Caco-2 (cell line): ENCODE measurements around the gene LGI2. TPM values are rescaled to one million over a fixed set of nuclear protein-coding genes. Genes with fewer than 3 reads are reported as not detected.

Experiments used
- BruUV-seq: library from RNA; stranded (reverse); fragments of 400-500 nt; replicated peaks from 2 replicates; lab custom pipeline; 2021; lab: Mats Ljungman, UMichigan
- CTCF ChIA-PET: fragments of 300-600 bp; sonication (Branson Sonifier 250); formaldehyde crosslinking; loops from one replicate; lab custom pipeline; 2022; ENCODE audit warnings: antibody characterized with exemption; lab: Charles Lee
- POLR2A ChIA-PET: fragments of 300-600 bp; sonication (Branson Sonifier 250); formaldehyde crosslinking; loops from one replicate; lab custom pipeline; 2022; ENCODE audit warnings: antibody characterized with exemption; lab: Charles Lee
- DNase-seq, 2 experiments: peaks; one replicate each; pipeline versions ENCODE4 v3.0.0 to v3.0.0-alpha.2; 2020 to 2022
- H3K27me3 ChIP-seq: replicated peaks from 2 replicates; pipeline ENCODE4 v1.6.0; 2011; ENCODE audit warnings: low read length; ENCODE audit not compliant: control insufficient read depth, insufficient read depth
- H3K36me3 ChIP-seq: 2 replicates; pipeline ENCODE4 v1.5.1; 2011; ENCODE audit warnings: low read length; ENCODE audit not compliant: control insufficient read depth, insufficient read depth
- H3K4me1 ChIP-seq: fragments of 250-450 bp; sonication (Bioruptor Pico); 2 replicates; pipeline ENCODE4 v1.5.1; 2020; ENCODE audit warnings: mild to moderate bottlenecking
- H3K4me3 ChIP-seq: 2 replicates; pipeline ENCODE4 v1.5.1; 2011; ENCODE audit warnings: low read depth, mild to moderate bottlenecking, control low read depth, low read length
- H3K9me3 ChIP-seq: fragments of 250-450 bp; sonication (Bioruptor Pico); 2 replicates; pipeline ENCODE4 v1.5.1; 2020; ENCODE audit warnings: mild to moderate bottlenecking, moderate library complexity
- H3K27ac Mint-ChIP-seq: one replicate; pipeline ENCODE4 v1.8.0; 2022; ENCODE audit warnings: mixed read lengths; ENCODE audit not compliant: unreplicated experiment
- H3K27me3 Mint-ChIP-seq: one replicate; pipeline ENCODE4 v1.8.0; 2022; ENCODE audit warnings: mixed read lengths; ENCODE audit not compliant: insufficient read depth, unreplicated experiment
- H3K36me3 Mint-ChIP-seq: one replicate; pipeline ENCODE4 v1.8.0; 2022; ENCODE audit warnings: mild to moderate bottlenecking, mixed read lengths; ENCODE audit not compliant: insufficient read depth, unreplicated experiment
- H3K4me1 Mint-ChIP-seq: one replicate; pipeline ENCODE4 v1.8.0; 2022; ENCODE audit warnings: low read depth, mixed read lengths; ENCODE audit not compliant: unreplicated experiment
- H3K4me3 Mint-ChIP-seq: one replicate; pipeline ENCODE4 v1.8.0; 2022; ENCODE audit warnings: mild to moderate bottlenecking, moderate library complexity, mixed read lengths; ENCODE audit not compliant: unreplicated experiment
- H3K9me3 Mint-ChIP-seq: one replicate; pipeline ENCODE4 v1.8.0; 2022; ENCODE audit warnings: mixed read lengths; ENCODE audit not compliant: unreplicated experiment
- CTCF ChIP-seq, 2 experiments: fragments of 200-600 bp in 1 of 2; IDR thresholded peaks; 1 replicate in 1 of 2; 2 replicates in 1 of 2; pipeline versions ENCODE4 v1.5.1 to v1.8.0; 2011 to 2022; ENCODE audit warnings: antibody characterized with exemption in 1 of 2, control low read depth in 1 of 2, inconsistent platforms in 1 of 2, low read depth in 1 of 2, low read length in 1 of 2, mild to moderate bottlenecking in 1 of 2, moderate library complexity in 1 of 2; ENCODE audit not compliant: insufficient read depth in 1 of 2, severe bottlenecking in 1 of 2, unreplicated experiment in 1 of 2
- intact Hi-C: fragments of 100-400 bp; cut with micrococcal nuclease; formaldehyde crosslinking; loops from one replicate; pipeline ENCODE4 v1.10.0; 2022; ENCODE audit not compliant: unreplicated experiment
- total RNA-seq: library from RNA; stranded (reverse); gene quantifications from 2 replicates; pipeline ENCODE4 v1.2.3, GENCODE V29; 2022

LGI2 gene
- total RNA-seq, 1 experiment from 2014 or later = 7.5 TPM

- TF ChIP-seq CTCF (IDR thresholded peaks at IDR 0.05; ENCODE audit: insufficient read depth in 1 of 2, low read depth in 1 of 2, low read length in 1 of 2, severe bottlenecking in 1 of 2, unreplicated experiment in 1 of 2) = no peak
- H3K4me1 Mint-ChIP-seq = peaks cover 8% of the 10 kb centered on the region
- H3K27me3 Mint-ChIP-seq = no peaks in the 10 kb centered on the region
- no peak overlapping the region for H3K4me3 Mint-ChIP-seq
- H3K9me3 ChIP-seq = no peaks in the 10 kb centered on the region
- POLR2A ChIA-PET = no interaction called here
- no TSS peak for BruUV-seq
- intact Hi-C loops = no loop called here
- 0 out of 2 replicates have a peak, but pooled peaks cover 7% of the 10 kb centered on the region for H3K4me1 ChIP-seq
- no peaks in the 10 kb centered on the region for H3K36me3 Mint-ChIP-seq
- no peaks in the 10 kb centered on the region for H3K36me3 ChIP-seq
- no peaks in the 10 kb centered on the region for H3K9me3 Mint-ChIP-seq
- CTCF ChIA-PET = no interaction called here
- no peak overlapping the region for H3K4me3 ChIP-seq
- no peak for DNase-seq
- no peaks in the 10 kb centered on the region for H3K27me3 ChIP-seq
- no peak overlapping the region for H3K27ac Mint-ChIP-seq
These were observed 23.1 kb downstream of the LGI2 start for GRCh38 chr4:25007598-25007997.

GRCh38 chr4:25002681-25003080 lies 28.1 kb downstream of the LGI2 start:
- H3K9me3 ChIP-seq = no peaks in the 10 kb centered on the region
- Mint-ChIP-seq H3K27me3 (peaks cover 3% of the 10 kb centered on the region), H3K9me3 (no peaks in the 10 kb centered on the region), H3K4me3 (no peak overlapping the region), H3K36me3 (no peaks in the 10 kb centered on the region), H3K27ac (no peak overlapping the region), H3K4me1 (no peaks in the 10 kb centered on the region)
- H3K36me3 ChIP-seq = no peaks in the 10 kb centered on the region
- ChIA-PET POLR2A (no interaction called here), CTCF (no interaction called here)
- no peak for TF ChIP-seq CTCF (IDR thresholded peaks at IDR 0.05; ENCODE audit: insufficient read depth in 1 of 2, low read depth in 1 of 2, low read length in 1 of 2, severe bottlenecking in 1 of 2, unreplicated experiment in 1 of 2)
- H3K4me1 ChIP-seq = no peaks in the 10 kb centered on the region
- BruUV-seq = no TSS peak
- intact Hi-C loops = no loop called here
- no peak overlapping the region for H3K4me3 ChIP-seq
- no peaks in the 10 kb centered on the region for H3K27me3 ChIP-seq
- DNase-seq = no peak

GRCh38 chr4:25001509-25001908 lies 29.2 kb downstream of the LGI2 start:
- Histone ChIP-seq H3K36me3 (no peaks in the 10 kb centered on the region), H3K9me3 (no peaks in the 10 kb centered on the region), H3K27me3 (no peaks in the 10 kb centered on the region), H3K4me1 (no peaks in the 10 kb centered on the region), H3K4me3 (no peak overlapping the region)
- Mint-ChIP-seq H3K36me3 (no peaks in the 10 kb centered on the region), H3K27ac (no peak overlapping the region), H3K4me3 (no peak overlapping the region), H3K27me3 (peaks cover 3% of the 10 kb centered on the region), H3K4me1 (no peaks in the 10 kb centered on the region), H3K9me3 (no peaks in the 10 kb centered on the region)
- DNase-seq = no peak
- no peak for TF ChIP-seq CTCF (IDR thresholded peaks at IDR 0.05; ENCODE audit: insufficient read depth in 1 of 2, low read depth in 1 of 2, low read length in 1 of 2, severe bottlenecking in 1 of 2, unreplicated experiment in 1 of 2)
- intact Hi-C loops = no loop called here
- no TSS peak for BruUV-seq
- ChIA-PET POLR2A (no interaction called here), CTCF (no interaction called here)
